ENCODE measurements around the gene MYBBP1A. TPM values are rescaled to one million over a fixed set of nuclear protein-coding genes. Genes with fewer than 3 reads are reported as not detected.

The MYBBP1A gene
- total and polyA plus RNA-seq, 9 of the 15 experiments (the other 6 are each of a cell fraction or from before 2014, with no cell fraction given), result 2.0 to 114 (median 47.2) TPM

GRCh38 chr17:4553669-4554068 lies 1.5 kb downstream of the MYBBP1A start:
- ATAC-seq, result no peak
- H3K79me2 ChIP-seq (ENCODE audit: control insufficient read depth, insufficient read depth, low read length), result peaks cover 38% of the 10 kb centered on the region
- peak overlapping the region; percentile 91 for H3K4me2 ChIP-seq (ENCODE audit: insufficient read depth, low read length)
- H3K27me3 ChIP-seq (ENCODE audit: control insufficient read depth in 2 of 2, insufficient read depth in 2 of 2, low read length in 2 of 2), result no peaks in the 10 kb centered on the region
- in situ Hi-C loops (cut with MboI), result no loop called here
- no peak overlapping the region for H2AFZ ChIP-seq (ENCODE audit: low read depth, low read length)
- 0 out of 2 replicates have a peak, but pooled peaks have one; percentile 4 for TF ChIP-seq RBFOX2 (IDR thresholded peaks at IDR 0.05; ENCODE audit: low read depth, low read length)
- TF ChIP-seq, protein P1, sequence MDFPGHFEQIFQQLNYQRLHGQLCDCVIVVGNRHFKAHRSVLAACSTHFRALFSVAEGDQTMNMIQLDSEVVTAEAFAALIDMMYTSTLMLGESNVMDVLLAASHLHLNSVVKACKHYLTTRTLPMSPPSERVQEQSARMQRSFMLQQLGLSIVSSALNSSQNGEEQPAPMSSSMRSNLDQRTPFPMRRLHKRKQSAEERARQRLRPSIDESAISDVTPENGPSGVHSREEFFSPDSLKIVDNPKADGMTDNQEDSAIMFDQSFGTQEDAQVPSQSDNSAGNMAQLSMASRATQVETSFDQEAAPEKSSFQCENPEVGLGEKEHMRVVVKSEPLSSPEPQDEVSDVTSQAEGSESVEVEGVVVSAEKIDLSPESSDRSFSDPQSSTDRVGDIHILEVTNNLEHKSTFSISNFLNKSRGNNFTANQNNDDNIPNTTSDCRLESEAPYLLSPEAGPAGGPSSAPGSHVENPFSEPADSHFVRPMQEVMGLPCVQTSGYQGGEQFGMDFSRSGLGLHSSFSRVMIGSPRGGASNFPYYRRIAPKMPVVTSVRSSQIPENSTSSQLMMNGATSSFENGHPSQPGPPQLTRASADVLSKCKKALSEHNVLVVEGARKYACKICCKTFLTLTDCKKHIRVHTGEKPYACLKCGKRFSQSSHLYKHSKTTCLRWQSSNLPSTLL (IDR thresholded peaks at IDR 0.05), result no peak
- no peak for TF ChIP-seq FIP1L1 (IDR thresholded peaks at IDR 0.05; ENCODE audit: low read depth, low read length, poor library complexity, severe bottlenecking)
- H3K4me3 ChIP-seq, result peak overlapping the region; percentile 62
- ChIA-PET CTCF (ENCODE audit: low intra/inter-chr PET ratio) (no interaction called here), POLR2A (interaction anchor here (0.8 kb wide), 1 partner anchor 51 kb away, joined by 4 read pairs; no protein-coding TSS in a partner anchor)
- H4K20me1 ChIP-seq (replicated peaks; ENCODE audit: control insufficient read depth, insufficient read depth, low read length), result no peaks in the 10 kb centered on the region
- no TSS peak for BruUV-seq (replicated peaks)
- H3K27ac ChIP-seq (ENCODE audit: extremely low read depth, low read depth, low read length), result no peak overlapping the region; the same call in 2 of the 3 replicates
- H3K4me1 ChIP-seq (replicated peaks in 1 of 2; ENCODE audit: control insufficient read depth in 2 of 2, insufficient read depth in 2 of 2, low read length in 2 of 2), result peaks cover 3 to 38% of the 10 kb centered on the region in 2 experiments; a peak in 4 of 5 replicates
- DNase-seq (ENCODE audit: extremely low read depth in 1 of 4, low spot score in 3 of 4), result no peak
- no peaks in the 10 kb centered on the region for H3K9me3 ChIP-seq (replicated peaks; ENCODE audit: control insufficient read depth, insufficient read depth, low read depth, low read length)
- peak overlapping the region; percentile 76 to 98 for H3K9ac ChIP-seq (ENCODE audit: insufficient read depth in 1 of 2, low read depth in 2 of 2, low read length in 2 of 2)
- 56% methylated on average over 8 of the region's 9 CpGs for WGBS (ENCODE audit: insufficient coverage, low coverage, missing lambda C conversion rate)
- intact Hi-C loops (cut with micrococcal nuclease), result no loop called here
- H3K9me1 ChIP-seq (ENCODE audit: control insufficient read depth, insufficient read depth, low read length), result no peaks in the 10 kb centered on the region
- FAIRE-seq, result no peak
- peaks cover 53% of the 10 kb centered on the region; the same call in 2 of the 3 replicates for H3K36me3 ChIP-seq (ENCODE audit: control insufficient read depth, insufficient read depth, low read length)

Data from K562 (cell line).